Stimulated activated naive CD4-positive, alpha-beta T cell treated with Interleukin-2 at 50 U/mL for 16 hours (primary cell): Measurements from ENCODE around the gene MESD.
"Not testable (repeated sequence)": the region's sequence is repeated elsewhere in the genome, so short reads cannot be mapped to it uniquely, and the experiment has no call there.

Experiments
- DNase-seq: peaks from one replicate; lab custom pipeline; 2025; lab: John Stamatoyannopoulos, UW

Gene MESD

GRCh38 chr15:80989081-80989517 lies 520 bp downstream of the MESD start:
- DNase-seq, result no peak

DNA sequence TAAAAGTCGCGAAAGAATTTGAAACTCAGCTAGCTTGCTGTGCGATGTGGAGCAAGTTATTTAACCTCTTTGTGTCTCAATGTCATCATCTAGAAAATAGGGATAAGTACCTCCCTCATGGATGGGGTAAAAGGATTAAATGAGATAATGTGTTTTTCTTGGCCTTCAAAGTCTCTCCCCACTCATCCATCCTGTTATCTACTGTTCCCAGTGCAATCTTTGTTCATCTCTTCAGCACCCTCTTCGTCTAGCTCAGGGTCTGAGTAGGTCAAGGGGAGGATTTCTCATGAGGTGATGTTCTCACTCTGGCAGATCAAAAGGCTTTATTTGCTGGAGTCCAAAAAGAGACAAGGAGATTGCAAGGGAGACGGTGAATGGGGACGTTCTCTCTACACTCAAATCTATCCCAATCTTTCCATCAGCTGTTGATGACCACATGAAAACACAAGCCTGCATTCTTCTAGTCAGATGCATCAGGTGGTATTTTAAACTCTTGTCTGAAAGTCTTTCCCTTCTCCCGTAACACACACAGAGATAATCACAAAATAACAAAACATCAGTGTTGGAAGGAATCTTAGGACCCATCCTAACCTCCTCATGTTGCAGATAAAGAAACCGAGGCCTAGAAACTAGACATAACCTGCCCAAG lies 1.3 kb downstream of the MESD start:
- no peak for DNase-seq

- no peak for DNase-seq
These were observed 3.1 kb downstream of the MESD start for GRCh38 chr15:80986487-80986886.

DNA sequence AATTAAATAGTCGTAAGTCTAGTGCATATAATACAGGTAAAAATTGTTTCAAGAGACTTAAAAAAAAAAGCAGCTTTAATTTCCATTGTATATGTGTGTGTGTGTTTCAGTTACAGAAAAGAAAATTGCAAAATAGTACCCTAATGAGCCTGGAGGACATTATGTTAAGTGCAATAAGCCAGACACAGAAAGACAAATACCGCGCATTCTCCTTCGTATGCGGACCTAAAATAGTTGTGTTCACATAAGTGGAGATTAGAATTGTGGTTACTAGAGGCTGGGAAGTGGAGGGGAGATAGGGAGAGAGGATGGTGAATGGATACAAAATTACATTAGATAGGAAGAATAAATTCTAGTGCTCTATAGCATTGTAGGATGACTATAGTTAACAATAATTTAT lies 3.6 kb downstream of the MESD start:
- DNase-seq, result no peak

DNA sequence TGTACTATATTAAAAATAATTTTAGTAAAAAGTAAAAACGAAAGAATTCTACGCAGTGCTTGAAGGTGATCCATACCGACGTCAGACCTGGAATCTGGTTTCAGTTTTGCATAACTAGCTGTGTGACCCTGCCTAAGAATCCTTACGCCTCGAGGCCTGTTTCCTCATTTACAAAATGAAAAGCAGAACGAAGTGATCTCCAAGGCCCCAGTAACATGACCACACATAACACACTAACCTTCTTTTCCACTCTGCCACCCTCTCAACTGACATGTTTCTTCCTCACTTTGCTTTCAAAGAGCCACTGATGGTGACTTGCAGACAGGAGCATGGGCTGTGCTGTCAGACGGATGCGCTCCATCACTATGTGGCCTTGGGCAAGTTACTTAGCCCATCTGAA lies 4.8 kb downstream of the MESD start:
- no peak for DNase-seq

DNA sequence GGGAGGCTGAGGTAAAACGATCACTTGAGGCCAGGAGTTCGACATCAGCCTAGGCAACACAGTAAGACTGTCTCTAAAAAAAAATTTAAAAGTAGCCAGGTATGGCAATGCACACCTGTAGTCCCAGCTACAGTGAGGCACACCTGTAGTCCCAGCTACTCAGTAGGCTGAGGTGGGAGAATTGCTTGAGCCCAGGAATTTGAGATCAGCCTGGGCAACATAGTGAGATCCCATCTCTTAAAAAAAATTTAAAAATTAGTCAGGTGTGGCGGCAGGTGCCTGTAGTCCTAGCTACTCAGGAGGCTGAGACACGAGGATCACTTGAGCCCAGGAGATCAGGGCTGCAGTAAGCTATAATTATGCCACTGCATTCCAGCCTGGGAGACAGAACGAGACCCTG lies 6.8 kb downstream of the MESD start:
- no peak for DNase-seq

GRCh38 chr15:80982205-80982604 lies 7.4 kb downstream of the MESD start:
- no peak for DNase-seq

DNA sequence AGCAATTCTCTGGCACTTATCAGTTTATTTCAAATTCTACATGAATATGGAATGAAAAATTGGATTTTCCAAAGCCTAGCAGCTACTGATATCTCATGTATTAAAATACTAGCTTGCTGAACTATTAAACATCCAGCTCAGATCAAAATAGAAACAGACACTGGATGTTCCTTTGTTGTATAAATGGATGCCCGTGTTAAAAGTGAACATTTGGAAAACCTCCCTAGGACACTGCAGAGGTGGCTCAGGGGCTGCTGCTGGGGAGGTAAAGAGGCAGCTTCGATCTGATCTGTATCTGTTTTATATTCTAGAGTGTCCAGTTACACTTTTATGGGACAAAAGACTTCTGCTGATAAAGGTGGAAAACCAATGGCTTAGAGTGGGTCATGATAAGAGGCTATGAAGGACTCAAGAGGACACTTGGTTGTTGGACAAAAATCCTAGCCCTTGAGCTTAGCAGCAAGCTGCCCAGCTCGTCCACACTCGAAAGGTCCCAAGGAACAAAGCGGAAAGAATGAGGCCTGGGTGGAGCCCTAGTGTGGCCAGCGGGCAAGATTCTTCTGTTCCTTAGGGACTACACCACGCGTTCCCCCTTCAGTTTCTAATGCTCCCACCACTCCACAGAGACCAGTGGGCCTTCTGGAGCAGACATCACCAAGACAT lies 9.9 kb downstream of the MESD start:
- no peak for DNase-seq

DNA sequence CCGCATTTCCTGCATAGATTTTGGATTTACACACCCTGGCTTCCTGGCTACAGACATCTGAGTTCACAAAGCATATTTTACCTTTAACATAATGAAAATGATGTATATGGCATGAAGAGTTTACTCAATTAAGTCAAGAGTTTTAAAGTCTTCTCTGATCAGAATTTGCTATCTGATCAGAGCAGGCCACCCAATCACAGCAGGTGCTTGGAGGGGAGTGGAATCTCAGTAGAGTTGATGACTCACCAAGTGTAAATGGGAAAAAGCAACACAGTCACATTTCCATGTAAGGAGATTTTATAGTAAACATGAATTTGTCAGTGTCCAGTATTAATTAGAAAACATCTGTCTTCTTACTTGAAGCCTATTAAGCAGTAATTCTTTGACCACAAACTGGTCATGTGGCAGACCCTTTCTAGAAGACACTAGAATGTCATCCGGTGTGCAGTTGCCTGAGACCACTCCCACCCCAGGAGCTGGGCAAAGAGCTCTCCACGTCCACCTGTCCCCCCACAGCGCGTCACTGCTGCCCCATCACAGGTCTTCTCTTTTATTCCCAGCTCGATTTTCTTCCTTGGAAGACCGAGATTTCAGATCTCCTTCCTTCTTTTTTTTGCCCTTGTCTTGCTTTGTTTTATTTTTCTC lies 10.8 kb downstream of the MESD start:
- no peak for DNase-seq

DNA sequence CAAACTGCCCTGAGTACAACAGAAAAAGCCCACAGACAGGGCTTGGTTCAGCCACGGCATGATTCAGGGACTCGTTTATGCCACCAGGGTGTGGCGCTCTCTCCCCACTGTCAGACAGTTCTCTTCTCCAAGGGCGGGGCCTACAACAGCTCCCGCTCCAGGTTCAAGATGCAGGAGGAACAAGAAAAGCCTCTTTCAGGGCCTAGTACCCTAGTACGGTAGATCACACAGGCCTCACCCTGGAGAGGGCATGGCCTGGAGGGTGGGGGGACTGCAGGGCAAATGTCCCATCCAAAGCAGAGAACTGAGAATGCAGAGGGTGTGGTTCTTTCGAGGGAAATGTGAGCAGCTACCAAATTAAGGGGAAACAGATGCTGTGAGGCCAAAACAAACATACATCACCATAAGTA lies 12.0 kb downstream of the MESD start:
- DNase-seq, result peak; percentile 5

DNA sequence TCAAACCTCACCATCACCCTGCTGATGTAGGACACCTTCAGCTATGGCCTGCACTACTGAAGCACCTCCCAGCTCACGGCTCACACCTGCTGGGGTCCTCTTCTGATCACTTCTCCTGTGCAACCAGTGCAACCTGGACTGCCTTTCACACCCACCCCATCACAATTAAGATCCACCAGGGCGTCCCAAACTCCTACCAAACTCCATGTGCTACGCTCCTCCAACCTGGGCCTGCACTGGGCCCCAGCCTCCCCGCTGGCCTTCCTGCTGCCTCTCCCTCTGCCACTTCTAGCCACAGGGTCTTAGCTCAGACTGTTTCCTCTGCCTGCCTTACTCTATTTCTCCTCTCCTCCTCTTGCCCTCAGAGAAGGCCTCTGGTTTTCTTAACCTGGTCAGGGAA lies 12.8 kb downstream of the MESD start:
- DNase-seq, result no peak

DNA sequence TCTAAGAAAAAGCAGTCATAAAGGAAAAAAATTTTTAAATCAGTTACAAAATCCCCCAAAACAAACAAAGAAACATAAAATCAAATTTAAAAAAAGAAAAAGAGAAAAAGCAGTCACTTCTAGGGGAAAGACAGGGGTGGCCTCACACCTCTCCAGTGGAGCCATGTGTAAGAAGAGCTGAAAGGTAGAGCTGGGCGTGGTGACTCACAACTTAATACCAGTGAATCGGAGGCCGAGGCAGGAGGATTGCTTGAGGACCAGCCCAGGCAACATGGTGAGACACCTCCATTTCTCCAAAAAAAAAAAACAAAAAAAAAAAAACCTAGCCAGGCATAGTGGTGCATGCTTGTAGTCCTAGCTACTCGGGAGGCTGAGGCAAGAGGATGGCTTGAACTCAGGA lies 14.7 kb downstream of the MESD start:
- no peak for DNase-seq

DNA sequence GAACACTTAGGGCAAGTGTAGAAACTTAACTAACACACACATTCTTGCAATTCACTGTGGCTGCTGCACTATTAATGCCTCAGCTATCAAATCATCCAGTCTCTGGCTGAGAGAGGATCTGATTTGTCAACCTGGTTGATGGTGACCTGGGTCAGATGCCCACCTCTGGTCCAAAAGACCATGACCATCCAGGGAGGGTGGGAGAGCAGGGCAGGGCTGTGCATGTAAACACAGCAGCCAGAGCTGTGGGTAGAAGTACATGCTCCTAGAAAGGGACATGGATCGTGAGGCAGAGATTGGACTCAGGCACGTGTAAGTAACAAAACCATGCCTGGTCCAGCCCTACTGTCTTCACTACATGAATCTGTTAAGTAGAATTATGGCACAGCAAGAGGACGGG lies 17.3 kb downstream of the MESD start:
- no peak for DNase-seq

GRCh38 chr15:80971143-80971542 lies 18.5 kb downstream of the MESD start:
- no peak for DNase-seq

DNA sequence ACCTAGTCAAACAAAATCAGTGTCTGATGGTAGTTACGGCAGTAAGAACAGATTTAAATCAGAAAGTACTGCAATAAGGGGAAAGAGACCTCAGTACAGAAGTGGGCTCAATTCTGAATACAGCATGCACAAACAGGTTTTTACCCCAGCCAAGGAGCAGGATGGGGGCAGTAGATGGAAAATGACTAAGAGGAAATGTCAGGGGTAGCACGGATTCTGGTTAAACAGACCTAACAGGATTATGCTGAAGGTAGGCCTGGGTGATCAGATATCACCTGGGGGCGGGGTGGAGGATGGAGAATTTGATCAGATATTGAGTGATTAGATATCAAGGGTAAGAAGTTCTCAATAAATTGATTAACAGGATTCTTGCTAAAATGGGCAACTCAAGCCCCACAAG lies 19.0 kb downstream of the MESD start:
- no peak for DNase-seq

- DNase-seq, result peak; percentile 31
These were observed 19.5 kb downstream of the MESD start for GRCh38 chr15:80970018-80970657.

DNA sequence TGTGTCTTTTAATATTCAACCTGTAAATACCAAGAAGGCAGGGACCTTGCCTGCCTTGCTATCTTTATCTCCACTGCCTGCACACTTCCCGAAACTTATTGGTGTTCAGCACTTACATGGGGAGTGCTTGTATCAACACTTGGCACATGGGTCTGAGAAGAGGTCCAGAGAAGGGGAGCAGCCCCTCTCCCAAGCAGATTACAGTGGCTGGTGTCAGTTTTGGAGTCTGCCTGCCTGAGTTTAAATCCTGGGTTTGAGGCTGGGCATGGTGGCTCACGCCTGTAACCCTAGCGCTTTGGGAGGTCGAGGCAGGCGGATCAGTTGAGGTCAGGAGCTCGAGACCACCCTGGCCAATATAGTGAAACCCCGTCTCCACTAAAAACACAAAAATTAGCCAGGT lies 20.3 kb downstream of the MESD start:
- no peak for DNase-seq

DNA sequence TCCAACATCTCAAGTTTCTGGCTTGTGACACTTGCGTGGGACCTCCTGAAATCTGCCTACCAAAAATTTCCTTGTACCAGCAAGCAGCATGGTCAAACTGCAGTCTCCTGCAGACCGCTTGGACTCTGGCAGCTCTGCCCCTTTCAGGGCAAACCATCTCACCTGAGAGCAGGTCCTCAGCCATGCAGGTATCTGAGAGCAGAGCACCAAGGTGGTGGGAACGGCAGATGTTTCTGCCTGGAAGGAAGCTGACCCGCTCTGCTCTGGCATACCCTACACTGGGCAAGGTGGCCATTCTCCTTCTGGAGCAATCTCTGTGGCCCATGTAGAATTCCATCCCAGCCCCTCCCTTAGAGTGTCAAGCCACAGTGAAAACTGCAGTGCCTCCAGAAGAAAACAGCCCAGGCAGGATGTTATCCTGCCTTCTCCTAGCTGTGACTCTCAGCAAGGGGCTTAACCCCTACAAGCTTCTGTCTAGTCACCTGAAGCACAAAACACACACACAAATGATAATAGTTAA lies 21.6 kb downstream of the MESD start:
- no peak for DNase-seq

DNA sequence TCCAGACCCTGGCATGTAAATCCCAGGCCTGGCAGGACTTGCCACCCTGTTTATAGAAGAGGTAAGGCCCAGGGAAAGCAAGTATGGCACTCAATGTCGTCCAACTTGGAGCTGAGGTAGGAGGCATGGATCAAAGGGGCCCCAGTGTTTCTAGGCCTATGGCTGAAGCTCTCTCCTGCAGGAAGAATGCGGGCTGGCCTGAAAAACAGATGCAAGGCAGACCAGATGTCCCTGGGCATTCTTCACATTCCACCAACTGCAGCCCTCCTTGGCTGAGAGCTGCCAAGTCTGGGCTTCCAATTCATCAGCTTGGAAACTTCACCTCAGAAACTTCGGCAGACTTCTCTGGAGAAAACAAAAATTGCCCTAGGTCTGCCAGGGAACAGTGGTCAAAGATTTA lies 22.2 kb downstream of the MESD start:
- no peak for DNase-seq

DNA sequence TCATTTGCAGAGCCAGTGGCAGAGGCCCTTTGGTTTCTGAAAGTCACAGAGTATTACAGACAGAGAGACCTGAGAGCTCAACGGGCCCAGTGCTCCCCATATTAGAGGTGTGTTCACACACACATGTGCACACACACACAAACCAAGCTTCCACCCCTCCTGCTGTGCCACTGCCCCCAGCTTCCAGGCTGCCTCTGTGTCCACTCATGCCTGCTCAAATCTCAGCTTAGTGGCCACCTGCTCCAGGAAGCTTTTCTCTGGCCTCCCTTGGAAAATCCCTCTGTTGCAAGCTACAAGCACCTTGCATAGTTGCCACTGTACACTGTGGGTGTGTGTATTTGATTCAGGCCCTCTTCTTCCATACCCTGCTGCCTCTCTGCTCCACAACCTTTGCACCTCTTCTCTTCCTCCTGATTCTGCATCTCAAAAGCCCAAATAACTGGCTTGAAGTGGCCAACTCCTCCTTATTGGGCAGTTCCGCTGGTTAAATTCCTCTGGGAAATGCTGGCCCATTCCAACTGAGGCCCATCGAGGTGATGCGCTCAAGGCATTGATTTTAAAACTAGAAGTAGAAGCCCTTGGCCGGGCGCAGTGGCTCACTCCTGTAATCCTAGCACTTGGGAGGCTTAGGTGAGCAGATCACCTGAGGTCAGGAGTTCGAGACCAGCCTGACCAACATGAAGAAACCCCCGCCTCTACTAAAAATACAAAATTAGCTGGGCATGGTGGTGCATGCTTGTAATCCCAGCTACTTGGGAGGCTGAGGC lies 23.0 kb downstream of the MESD start:
- no peak for DNase-seq

DNA sequence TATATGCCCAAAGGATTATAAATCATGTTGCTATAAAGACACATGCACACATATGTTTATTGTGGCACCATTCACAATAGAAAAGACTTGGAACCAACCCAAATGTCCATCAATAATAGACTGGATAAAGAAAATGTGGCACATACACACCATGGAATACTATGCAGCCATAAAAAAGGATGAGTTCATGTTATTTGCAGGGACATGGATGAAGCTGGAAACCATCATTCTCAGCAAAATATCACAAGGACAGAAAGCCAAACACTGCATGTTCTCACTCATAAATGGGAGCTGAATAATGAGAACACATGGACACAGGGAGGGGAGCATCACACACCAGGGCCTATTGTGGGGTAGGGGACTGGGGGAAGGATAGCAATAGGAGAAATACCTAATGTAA lies 24.2 kb downstream of the MESD start:
- not testable (repeated sequence) for DNase-seq
